HG02678 (cell line): ENCODE results near the gene TUBA4A.
"Not testable (repeated sequence)": the region's sequence is repeated elsewhere in the genome, so short reads cannot be mapped to it uniquely, and the experiment has no call there.

ENCODE experiments used
- ATAC-seq: cut with Tn5 transposase; IDR thresholded peaks from one replicate; pipeline ENCODE4 v1.9.1; 2021; ENCODE audit warnings: mild to moderate bottlenecking, moderate library complexity; ENCODE audit not compliant: unreplicated experiment

The TUBA4A gene

DNA sequence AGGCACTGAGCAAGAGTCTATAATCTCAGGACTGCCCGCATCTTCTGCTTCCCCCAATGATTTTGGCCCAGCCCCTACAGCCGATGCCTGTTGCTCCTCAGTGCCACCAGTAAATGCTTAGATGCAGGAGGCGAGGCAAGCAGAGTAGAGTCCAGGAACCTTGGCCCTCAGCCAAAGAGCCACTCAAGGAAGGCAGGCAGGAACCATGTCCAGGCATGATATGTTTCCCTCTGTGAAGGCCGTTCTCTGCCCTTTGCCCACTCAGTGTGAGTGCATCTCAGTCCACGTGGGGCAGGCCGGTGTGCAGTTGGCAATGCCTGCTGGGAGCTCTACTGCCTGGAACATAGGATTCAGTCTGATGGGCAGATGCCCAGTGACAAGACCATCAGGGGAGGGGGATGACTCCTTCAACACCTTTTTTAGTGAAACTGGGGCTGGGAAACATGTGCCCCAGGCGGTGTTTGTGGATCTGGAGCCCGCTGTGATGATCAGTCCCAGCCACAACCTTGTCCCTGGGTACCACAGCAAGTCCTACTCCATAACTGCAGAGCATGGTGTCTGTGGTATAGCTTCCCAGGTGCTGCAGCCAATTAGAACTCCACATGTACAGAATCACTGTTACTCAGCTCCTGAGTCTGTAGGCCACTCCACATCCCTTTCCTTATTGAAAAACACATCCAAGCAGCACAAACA, 15.8 kb upstream of the TUBA4A start:
- no peak for ATAC-seq

- ATAC-seq = no peak
Measured at GRCh38 chr2:219268294-219268693, 14.6 kb upstream of the TUBA4A start.

DNA sequence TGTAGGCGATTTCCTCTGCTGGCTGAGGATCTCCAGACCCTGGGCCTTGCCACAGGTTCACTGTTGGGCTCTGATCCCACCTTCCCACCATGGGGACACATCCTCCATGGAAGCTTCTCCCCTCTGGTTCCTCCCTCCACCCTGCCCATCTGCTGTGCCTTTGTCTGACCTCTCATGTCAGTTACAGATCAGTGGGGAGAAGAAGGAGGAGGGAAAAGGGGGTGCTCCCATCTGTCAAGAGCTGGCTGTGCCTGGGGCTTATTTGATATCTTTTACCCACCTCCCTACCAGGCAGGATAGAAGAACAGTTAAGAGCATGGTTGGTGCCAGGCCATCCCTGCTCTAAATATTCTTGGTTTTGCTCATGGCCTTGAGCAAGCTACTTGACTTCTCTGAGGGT, 13.2 kb upstream of the TUBA4A start:
- ATAC-seq = no peak

- ATAC-seq = no peak
Measured at GRCh38 chr2:219266232-219266631, 12.5 kb upstream of the TUBA4A start.

DNA sequence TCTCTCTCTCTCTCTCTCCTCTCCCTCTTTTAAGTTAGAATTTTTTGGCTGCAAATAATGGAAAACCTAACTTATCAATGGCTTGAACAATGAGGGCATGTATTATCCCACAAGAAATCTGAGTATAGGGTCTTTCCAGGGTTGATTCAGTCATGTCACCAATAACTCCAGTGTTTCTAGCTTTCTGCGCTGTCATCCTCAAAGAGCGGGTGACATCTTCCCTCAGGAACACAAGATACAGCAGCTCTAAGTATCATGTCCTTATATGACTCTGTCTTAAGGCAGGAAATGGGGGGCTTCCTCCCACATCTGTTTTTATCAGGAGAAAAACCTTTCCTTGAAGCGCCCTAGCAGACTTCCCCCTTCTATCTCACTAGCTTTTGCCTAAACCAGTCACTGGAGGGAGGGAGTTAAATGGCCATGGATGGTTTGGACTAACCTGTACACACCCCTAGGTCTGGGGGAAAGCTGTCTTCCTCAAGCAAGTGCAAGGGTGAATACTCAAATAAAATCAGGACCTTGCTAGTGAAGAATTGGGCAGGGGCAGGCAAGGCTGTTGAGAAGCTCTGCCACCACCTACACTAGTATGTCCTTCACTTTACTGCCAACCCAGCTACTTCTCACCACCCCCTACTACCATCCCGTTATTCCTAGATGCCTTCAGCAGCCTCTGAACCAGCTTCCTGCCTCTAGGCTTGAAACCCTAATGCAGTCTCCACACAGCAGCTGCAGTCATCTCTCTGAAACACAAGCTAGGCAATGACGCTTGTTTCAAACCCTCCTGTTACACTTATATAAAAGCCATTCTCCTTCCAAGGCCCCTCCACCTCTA, 7.5 kb upstream of the TUBA4A start:
- ATAC-seq = no peak

GRCh38 chr2:219258942-219259341, 5.2 kb upstream of the TUBA4A start:
- ATAC-seq = not testable (repeated sequence)

GRCh38 chr2:219254590-219255201, 978 bp upstream of the TUBA4A start:
- ATAC-seq = peak; percentile 25

DNA sequence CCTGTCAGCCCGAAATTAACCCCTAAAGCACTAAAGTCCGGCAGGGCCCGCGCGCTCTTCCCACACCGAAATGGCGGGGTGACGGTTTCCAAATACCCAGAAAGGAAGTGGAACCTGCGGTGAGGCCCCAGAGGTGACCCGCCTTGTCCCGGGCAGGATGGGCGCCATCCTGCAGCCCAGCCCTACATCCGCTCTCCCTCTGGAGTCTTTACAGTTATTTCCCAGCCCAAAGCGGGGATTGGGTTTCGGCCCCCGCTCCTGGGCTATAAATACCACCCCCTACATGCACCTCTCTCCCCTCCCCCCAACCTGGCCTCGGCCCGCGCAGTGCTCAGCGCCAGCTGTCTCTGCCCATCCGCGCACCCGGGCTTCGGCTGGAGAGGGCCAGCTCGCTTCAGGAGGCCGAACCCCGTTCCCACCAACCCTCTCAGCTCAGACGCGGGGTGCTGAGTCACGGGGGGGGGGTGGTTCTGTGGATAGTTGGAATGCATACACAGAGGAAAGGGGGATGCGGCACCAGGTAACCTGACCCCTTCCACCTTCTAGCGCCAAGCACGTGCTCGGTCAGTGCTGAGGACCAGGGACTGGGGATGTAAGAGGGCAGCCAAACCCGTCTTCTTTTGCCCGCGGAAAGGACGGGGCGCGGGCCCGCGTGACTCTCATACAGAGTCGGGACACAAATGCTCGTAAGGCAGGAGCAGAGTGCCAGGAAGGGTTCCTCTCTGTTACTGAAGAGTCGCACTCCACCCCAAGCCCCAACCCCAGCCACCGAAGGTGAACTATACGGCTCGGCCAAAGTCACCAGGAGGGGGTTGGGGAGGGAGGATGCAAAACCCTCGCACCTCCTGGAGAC, 592 bp downstream of the TUBA4A start, which contains the start of gene TUBA4B:
TUBA4B (plus strand) TSS at position 344 of the 853 bp plus-strand sequence; CDS start at position 509, 165 bp downstream.
- peak; percentile 6 for ATAC-seq

GRCh38 chr2:219252570-219252899, 1.2 kb downstream of the TUBA4A start:
- ATAC-seq = no peak

DNA sequence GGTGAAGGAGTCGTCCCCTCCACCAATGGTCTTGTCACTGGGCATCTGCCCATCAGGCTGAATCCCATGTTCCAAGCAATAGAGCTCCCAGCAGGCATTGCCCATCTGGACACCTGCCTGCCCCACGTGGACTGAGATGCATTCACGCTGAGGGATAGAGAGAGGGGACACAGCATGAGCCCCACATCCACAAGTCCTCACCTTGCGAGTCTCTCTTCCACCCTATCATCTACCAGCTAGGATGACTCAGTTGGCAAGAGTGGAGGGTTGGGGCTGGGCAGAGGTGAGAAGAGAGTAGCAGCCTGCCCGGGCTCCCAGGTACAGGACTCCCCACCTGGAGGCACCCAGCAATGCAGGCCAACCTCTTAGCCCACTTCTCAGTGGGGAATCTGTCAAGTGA, 1.6 kb downstream of the TUBA4A start:
- no peak for ATAC-seq

- ATAC-seq = no peak
Measured at GRCh38 chr2:219251656-219252055, 2.1 kb downstream of the TUBA4A start.

DNA sequence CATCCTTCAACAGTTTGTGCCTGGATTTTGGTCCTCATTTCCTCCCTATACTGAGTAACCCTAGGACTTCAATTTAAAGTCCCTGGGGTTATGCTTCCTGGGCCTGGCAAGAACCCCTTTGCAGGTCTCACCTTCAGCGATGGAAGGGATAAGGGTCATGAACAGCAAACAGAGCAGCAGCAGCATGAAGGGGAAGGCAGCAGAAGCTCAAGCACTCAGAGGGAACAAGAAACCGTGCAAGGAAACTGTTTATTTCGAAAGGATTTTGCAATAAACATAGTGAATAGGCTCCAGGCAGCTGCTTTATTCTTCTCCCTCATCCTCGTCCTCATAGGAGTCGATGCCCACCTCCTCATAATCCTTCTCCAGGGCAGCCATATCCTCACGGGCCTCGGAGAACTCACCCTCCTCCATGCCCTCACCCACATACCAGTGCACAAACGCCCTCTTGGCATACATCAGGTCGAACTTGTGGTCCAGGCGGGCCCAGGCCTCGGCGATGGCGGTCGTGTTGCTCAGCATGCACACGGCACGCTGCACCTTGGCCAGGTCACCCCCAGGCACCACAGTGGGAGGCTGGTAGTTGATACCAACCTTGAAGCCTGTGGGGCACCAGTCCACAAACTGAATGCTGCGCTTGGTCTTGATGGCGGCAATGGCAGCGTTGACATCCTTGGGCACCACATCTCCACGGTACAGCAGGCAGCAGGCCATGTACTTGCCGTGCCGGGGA, 3.5 kb downstream of the TUBA4A start:
- no peak for ATAC-seq

DNA sequence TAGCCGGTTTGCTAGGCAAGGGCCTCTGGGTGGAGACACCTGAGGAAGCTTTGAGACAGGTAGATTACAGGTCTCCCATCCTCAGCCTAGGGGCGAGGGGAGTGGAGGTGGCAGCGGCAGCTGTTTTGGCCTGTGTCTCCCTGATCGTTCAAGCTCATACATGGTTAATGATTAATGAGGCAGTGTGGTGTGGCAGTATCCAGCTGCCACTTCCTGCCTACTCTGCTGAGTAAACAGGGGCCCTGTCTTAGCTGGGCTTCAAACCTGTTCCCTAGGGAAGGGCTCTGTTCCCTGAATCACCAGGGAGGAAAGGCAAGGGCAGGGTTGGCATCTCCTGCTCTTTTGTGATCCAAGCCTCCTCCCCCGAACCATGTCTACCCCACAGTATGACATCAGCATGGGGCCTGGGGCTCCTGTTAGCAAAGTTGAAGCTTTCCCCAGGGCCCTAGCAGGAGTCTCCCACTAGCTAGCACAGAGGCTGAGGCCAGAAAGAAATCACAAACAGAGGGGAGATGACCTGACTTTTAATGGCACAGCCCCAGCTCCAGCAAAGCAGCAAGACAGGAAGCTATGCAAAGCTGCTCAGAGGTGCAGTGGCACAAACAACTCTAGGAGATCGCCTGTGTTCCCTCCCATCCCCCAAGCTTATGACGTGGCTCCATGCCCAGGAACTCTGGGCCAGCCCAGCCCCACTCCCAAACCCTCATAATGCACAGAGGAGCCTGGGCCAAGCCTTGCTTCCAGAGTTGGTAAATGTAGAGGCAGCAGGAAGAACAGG, 4.3 kb downstream of the TUBA4A start:
- ATAC-seq = peak; percentile 45

DNA sequence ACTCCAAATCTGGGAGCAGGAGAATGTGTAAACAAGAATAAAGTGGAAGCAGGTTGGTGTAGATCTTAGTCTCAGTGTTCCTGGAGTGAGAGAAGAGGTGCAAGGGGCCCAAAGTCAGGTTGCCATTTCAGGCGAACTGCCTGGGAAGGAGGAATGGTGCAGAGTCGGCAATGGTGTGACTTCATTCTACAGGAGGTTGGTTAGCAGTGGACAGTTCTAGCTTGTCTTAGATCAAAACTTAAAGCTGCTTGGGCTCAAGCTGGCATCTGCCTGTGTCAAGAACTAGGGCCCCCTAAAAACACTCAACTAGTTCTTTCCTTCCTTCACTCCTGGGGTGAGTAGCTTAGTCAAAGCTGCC, 4.9 kb downstream of the TUBA4A start:
- no peak for ATAC-seq

DNA sequence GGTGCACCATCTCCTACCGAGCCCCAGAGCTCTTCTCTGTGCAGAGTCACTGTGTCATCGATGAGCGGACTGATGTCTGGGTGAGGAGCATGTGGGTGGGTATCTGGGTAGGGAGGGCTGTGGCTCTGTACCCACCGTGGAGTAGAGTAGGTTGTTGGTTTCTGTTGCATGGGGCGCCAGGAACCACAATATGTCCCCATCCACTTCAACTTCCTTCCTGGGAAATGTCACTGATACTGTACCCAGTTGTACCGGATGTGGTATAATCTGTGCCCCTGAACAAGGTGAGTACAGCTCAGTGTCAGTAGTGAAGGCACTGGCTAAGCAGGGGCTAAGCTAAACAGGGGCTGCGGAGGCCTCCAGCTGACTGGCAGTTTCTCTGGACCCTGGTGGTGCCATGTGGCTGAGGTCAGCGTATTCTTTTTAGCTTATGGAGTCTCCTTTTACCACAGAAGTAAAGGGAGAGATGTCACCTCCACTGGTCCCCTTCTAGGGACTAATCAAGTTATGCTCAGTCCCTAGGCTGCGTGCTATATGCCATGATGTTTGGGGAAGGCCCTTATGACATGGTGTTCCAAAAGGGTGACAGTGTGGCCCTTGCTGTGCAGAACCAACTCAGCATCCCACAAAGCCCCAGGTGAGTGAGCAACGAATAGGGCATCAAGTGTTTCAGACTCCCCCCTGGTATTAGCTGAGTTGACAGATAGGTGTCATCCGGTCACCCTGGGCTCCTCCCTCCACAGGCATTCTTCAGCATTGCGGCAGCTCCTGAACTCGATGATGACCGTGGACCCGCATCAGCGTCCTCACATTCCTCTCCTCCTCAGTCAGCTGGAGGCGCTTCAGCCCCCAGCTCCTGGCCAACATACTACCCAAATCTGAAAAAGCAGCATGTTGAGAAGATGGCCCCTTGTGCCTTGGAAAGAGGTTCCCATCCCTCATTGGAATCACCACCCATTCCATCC, 5.8 kb downstream of the TUBA4A start:
- no peak for ATAC-seq

GRCh38 chr2:219246559-219246958, 7.2 kb downstream of the TUBA4A start:
- no peak for ATAC-seq

- ATAC-seq = no peak
Measured at GRCh38 chr2:219245899-219246230, 7.9 kb downstream of the TUBA4A start.

DNA sequence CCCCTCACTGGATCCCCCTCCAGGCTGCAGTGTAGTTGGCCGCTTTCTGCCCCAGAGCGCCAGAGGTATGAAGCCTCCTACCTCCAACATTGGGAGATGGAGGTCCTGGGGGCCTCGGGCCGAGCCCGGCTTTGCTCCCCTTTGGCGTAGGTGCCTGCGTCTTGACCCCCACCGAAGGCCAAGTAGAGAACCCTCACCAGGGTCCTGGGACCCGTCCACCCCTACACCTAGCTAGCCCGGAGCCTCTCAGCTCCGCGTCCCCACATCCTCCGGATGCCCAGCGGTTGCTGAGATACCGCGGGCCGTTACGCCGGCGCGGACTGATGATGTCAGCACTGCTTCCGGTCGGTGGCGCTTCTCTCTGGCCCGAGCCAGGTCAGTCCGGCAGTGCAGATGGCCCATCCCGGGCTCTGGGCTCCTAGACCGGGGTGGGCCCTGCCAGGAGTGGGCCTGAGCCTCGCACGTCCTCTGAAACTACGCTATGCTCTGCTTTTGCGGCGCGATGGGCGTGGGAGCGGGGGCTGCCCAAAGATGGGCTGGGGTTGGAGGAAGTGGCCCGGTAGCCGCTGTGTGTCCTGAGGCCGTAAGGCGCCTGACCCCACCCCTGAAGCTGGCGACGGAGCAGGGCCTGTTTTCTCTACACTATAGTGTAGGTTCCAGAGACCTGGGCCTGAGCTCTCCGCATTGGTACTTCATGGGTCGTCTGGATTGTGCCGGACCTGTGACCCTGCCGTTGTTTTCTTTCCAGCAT, 8.4 kb downstream of the TUBA4A start, which contains the start of the genes GLB1L and STK16:
GLB1L (minus strand) TSS at position 297 of the 751 bp plus-strand sequence. CDS start 1,871 bp downstream, outside the sequence.
STK16 (plus strand) TSS at position 332 of the 751 bp plus-strand sequence. CDS start 521 bp downstream, outside the sequence.
- ATAC-seq = peak; percentile 67
